Smooth muscle cell (in vitro differentiated cells): ENCODE results near the gene BCL2L11. TPM values are rescaled to one million over a fixed set of nuclear protein-coding genes. Genes with fewer than 3 reads are reported as not detected.

Source experiments
- DNase-seq: peaks from one replicate; lab custom pipeline; 2025; ENCODE audit not compliant: unreplicated experiment; lab: John Stamatoyannopoulos, UW
- H2AFZ ChIP-seq: fragments of 200-600 bp; sonication (generic); 2 replicates; pipeline ENCODE4 v1.6.0; 2016; ENCODE audit warnings: antibody characterized with exemption, low read depth, mild to moderate bottlenecking
- H3F3A ChIP-seq: fragments of 200-600 bp; sonication (generic); 2 replicates; pipeline ENCODE4 v1.6.0; 2017; ENCODE audit warnings: antibody characterized with exemption, low read depth
- H3K27ac ChIP-seq: fragments of 200-600 bp; sonication (generic); 2 replicates; pipeline ENCODE4 v1.5.1; 2016; ENCODE audit warnings: low read depth, mild to moderate bottlenecking
- H3K27me3 ChIP-seq: fragments of 200-600 bp; sonication (generic); 2 replicates; pipeline ENCODE4 v1.6.1; 2016; ENCODE audit warnings: low read depth, mild to moderate bottlenecking
- H3K36me3 ChIP-seq: fragments of 200-600 bp; sonication (generic); 2 replicates; pipeline ENCODE4 v1.5.1; 2016; ENCODE audit warnings: low read depth
- H3K4me1 ChIP-seq: fragments of 200-600 bp; sonication (generic); 2 replicates; pipeline ENCODE4 v1.5.1; 2016; ENCODE audit warnings: low read depth
- H3K4me2 ChIP-seq: fragments of 200-600 bp; sonication (generic); 2 replicates; pipeline ENCODE4 v1.6.0; 2016; ENCODE audit warnings: mild to moderate bottlenecking
- H3K4me3 ChIP-seq: fragments of 200-600 bp; sonication (generic); 2 replicates; pipeline ENCODE4 v1.5.1; 2016; ENCODE audit warnings: mild to moderate bottlenecking
- H3K79me2 ChIP-seq: fragments of 200-600 bp; sonication (generic); 2 replicates; pipeline ENCODE4 v1.6.0; 2016; ENCODE audit warnings: low read depth, mild to moderate bottlenecking
- H3K9ac ChIP-seq: fragments of 200-600 bp; sonication (generic); 2 replicates; pipeline ENCODE4 v1.6.0; 2016; ENCODE audit warnings: low read depth
- H3K9me3 ChIP-seq: fragments of 200-600 bp; sonication (generic); replicated peaks from 2 replicates; pipeline ENCODE4 v1.5.1; 2016; ENCODE audit warnings: low read depth
- H4K20me1 ChIP-seq: fragments of 200-600 bp; sonication (generic); 2 replicates; pipeline ENCODE4 v1.6.0; 2016; ENCODE audit warnings: low read depth
- WGBS: methylation state at CpG from one replicate; pipeline ENCODE4 v1.1.7; 2016; ENCODE audit warnings: low lambda C conversion rate; 5-methylcytosine and 5-hydroxymethylcytosine counted together
- polyA plus RNA-seq: library from polyadenylated mRNA; unstranded; fragments of >200 nt; fragmentation: Nextera tagmentation; extraction: Ambion mirVana; gene quantifications from 2 replicates; pipeline ENCODE4 v1.2.1, GENCODE V29; 2016
- total RNA-seq: library from RNA; depleted of rRNA; stranded (reverse); fragments of >200 nt; gene quantifications from 2 replicates; pipeline ENCODE4 v1.2.3, GENCODE V29; 2014
- TF ChIP-seq, protein P1 (sequence below): fragments of 200-600 bp; sonication (generic); IDR thresholded peaks from 2 replicates; pipeline ENCODE4 v1.5.1; 2017; ENCODE audit warnings: borderline replicate concordance, mild to moderate bottlenecking, antibody characterized with exemption; ENCODE audit not compliant: insufficient read depth, poor library complexity, severe bottlenecking

Gene BCL2L11
- total and polyA plus RNA-seq, 2 experiments from 2014 or later = 4.9 to 10.0 TPM

DNA sequence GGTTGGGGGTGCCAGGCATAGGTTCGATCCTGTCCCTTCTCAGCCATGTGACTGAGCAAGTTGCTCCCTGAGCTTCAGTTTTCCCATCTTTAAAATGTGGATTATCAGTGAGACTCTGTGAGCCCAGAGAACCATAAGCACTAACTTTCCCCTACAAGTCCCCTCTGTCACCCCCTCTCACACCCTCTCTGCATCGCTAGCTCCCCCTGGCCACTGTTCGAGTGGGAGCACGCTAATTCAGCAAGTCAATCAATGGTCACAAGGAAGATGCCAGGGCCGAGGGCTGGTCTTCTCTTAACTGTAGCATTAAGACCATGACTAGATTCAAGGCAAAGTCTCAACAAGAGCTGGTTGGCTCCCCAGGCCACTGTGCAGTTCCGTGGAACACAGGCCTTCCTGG lies 66.2 kb downstream of the BCL2L11 start:
- H3K27me3 ChIP-seq = no peaks in the 10 kb centered on the region
- no peaks in the 10 kb centered on the region for H3K79me2 ChIP-seq
- H3K9ac ChIP-seq = no peak overlapping the region
- WGBS = 80% methylated on average over 6 of the region's 6 CpGs
- no peaks in the 10 kb centered on the region for H3K9me3 ChIP-seq
- H3K36me3 ChIP-seq = no peaks in the 10 kb centered on the region
- no peaks in the 10 kb centered on the region for H3K4me1 ChIP-seq
- no peaks in the 10 kb centered on the region for H3F3A ChIP-seq
- H4K20me1 ChIP-seq = no peaks in the 10 kb centered on the region
- DNase-seq = no peak
- no peak overlapping the region for H3K27ac ChIP-seq
- no peak overlapping the region for H3K4me3 ChIP-seq
- TF ChIP-seq, protein P1, sequence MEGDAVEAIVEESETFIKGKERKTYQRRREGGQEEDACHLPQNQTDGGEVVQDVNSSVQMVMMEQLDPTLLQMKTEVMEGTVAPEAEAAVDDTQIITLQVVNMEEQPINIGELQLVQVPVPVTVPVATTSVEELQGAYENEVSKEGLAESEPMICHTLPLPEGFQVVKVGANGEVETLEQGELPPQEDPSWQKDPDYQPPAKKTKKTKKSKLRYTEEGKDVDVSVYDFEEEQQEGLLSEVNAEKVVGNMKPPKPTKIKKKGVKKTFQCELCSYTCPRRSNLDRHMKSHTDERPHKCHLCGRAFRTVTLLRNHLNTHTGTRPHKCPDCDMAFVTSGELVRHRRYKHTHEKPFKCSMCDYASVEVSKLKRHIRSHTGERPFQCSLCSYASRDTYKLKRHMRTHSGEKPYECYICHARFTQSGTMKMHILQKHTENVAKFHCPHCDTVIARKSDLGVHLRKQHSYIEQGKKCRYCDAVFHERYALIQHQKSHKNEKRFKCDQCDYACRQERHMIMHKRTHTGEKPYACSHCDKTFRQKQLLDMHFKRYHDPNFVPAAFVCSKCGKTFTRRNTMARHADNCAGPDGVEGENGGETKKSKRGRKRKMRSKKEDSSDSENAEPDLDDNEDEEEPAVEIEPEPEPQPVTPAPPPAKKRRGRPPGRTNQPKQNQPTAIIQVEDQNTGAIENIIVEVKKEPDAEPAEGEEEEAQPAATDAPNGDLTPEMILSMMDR = no peak
- H3K4me2 ChIP-seq = no peak overlapping the region
- H2AFZ ChIP-seq = no peak overlapping the region

DNA sequence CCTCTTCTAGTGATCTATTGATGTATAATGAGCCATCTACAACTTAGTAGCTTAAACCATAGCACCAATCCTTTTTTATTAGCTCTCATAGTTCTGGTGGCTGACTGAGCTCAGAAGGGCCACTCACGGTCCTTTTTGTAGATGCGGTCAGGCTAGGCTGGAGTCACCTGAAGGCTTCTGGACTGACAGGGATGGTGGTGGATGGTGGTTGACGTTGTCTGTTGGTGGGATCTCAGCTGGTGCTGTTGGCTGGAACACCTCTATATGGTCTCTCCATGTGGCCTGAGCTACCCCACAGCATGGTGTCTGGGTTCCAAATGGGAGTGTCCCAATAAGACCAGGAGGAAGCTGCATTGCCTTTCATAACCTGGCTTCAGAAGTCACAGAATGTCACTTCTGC lies 68.0 kb downstream of the BCL2L11 start:
- no peak overlapping the region for H3K4me2 ChIP-seq
- H3K9me3 ChIP-seq = no peaks in the 10 kb centered on the region
- no peak overlapping the region for H3K27ac ChIP-seq
- no peaks in the 10 kb centered on the region for H3F3A ChIP-seq
- no peak overlapping the region for H3K9ac ChIP-seq
- WGBS = 96% methylated on average over 3 of the region's 3 CpGs
- H3K36me3 ChIP-seq = no peaks in the 10 kb centered on the region
- no peak for DNase-seq
- H3K79me2 ChIP-seq = no peaks in the 10 kb centered on the region
- no peak overlapping the region for H2AFZ ChIP-seq
- H3K4me1 ChIP-seq = no peaks in the 10 kb centered on the region
- TF ChIP-seq, protein P1 = no peak
- H4K20me1 ChIP-seq = no peaks in the 10 kb centered on the region
- H3K4me3 ChIP-seq = no peak overlapping the region
- no peaks in the 10 kb centered on the region for H3K27me3 ChIP-seq

DNA sequence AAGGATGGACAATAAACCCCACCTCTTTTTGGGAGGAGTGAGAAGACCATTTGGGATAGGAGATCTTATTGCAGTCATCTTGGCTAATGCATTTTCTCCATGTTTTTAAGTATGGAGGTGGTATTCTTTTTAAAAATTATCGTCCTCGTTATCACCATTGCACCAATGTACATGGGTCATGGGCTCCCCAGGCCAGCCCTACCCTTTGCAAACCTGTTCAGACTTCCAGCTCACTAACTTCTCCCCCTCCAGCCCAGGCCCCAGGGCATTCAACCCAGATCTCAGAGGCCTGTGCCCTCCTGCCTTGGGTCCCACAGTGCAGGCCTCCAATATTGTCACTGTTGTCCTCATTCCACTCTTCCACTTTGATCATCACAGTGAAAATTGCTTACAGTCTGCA lies 68.4 kb downstream of the BCL2L11 start:
- Histone ChIP-seq H4K20me1 (no peaks in the 10 kb centered on the region), H3K79me2 (no peaks in the 10 kb centered on the region), H3K9me3 (no peaks in the 10 kb centered on the region), H3K4me1 (no peaks in the 10 kb centered on the region), H3K27ac (no peak overlapping the region), H3K9ac (no peak overlapping the region), H3K27me3 (no peaks in the 10 kb centered on the region), H3K4me3 (no peak overlapping the region), H3F3A (no peaks in the 10 kb centered on the region), H2AFZ (no peak overlapping the region), H3K4me2 (no peak overlapping the region), H3K36me3 (no peaks in the 10 kb centered on the region)
- no peak for DNase-seq
- 82% methylated on average over 2 of the region's 2 CpGs for WGBS
- TF ChIP-seq, protein P1 = no peak

DNA sequence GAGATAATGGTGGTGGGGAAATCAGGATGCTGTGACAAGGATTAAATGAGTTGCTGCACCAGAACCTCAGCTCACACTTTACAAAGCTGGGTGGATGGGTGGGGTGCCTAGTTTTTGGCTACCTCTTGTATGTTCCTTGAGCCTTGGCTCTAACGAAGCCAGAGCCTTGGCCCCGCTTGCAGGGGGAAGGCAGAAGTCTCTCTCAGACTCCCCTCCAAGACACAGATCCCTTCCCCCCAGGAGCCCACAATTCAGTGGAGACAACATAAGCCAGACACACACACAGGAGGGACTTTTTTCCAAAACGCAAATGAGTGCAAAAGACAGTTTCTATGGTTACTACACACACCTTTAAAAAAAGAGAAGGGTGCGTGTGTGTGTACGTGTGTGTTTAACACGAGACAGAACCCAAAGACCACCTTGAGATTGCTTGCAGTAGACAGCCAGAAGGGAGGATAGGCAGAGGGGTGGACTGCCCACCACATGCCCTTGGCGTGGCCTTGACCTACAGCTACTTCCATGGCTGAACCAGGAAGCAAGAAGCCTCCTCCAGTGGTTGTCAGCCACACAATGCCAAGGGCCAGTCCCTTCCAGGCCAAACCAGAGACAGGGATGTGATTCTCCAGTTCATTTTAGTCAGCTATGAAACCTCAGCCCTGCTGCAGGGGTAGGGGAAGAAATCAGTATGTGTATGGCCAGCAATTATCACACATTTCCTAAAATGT lies 70.3 kb downstream of the BCL2L11 start:
- H3F3A ChIP-seq = no peaks in the 10 kb centered on the region

More for the DNA sequence above, 70.3 kb downstream of the BCL2L11 start:
- no peak for DNase-seq
- Histone ChIP-seq H3K4me1 (no peaks in the 10 kb centered on the region), H2AFZ (no peak overlapping the region), H3K4me2 (no peak overlapping the region), H3K79me2 (no peaks in the 10 kb centered on the region), H3K27ac (no peak overlapping the region), H3K9me3 (no peaks in the 10 kb centered on the region), H3K4me3 (no peak overlapping the region), H4K20me1 (peaks cover 3% of the 10 kb centered on the region), H3K9ac (no peak overlapping the region), H3K27me3 (no peaks in the 10 kb centered on the region), H3K36me3 (no peaks in the 10 kb centered on the region)
- 95% methylated on average over 7 of the region's 7 CpGs for WGBS
- TF ChIP-seq, protein P1 = no peak
